Adrenal gland (tissue), 5 donors: ENCODE data around the gene PRKD3.

Source experiments
- POLR2A ChIP-seq, 2 donors: fragments of 450-650 bp; IDR thresholded peaks; one replicate each; pipeline ENCODE4 v1.6.1; 2017; ENCODE audit warnings: antibody characterized with exemption in 2 of 2, mild to moderate bottlenecking in 2 of 2, moderate library complexity in 1 of 2
- TF ChIP-seq, protein P1 (sequence below), 6 experiments: fragments of 450-650 bp in 4 of 6; fragments of 200-600 bp in 2 of 6; sonication (generic) in 1 of 6; IDR thresholded peaks; 1 replicate in 5 of 6; 2 replicates in 1 of 6; pipeline versions ENCODE4 v1.5.1 to v1.8.0; 2016 to 2021; ENCODE audit warnings: antibody characterized with exemption in 6 of 6, mild to moderate bottlenecking in 2 of 6, moderate library complexity in 1 of 6
- donor health status: DM: no; HTN: no; CAD: no.

DNA sequence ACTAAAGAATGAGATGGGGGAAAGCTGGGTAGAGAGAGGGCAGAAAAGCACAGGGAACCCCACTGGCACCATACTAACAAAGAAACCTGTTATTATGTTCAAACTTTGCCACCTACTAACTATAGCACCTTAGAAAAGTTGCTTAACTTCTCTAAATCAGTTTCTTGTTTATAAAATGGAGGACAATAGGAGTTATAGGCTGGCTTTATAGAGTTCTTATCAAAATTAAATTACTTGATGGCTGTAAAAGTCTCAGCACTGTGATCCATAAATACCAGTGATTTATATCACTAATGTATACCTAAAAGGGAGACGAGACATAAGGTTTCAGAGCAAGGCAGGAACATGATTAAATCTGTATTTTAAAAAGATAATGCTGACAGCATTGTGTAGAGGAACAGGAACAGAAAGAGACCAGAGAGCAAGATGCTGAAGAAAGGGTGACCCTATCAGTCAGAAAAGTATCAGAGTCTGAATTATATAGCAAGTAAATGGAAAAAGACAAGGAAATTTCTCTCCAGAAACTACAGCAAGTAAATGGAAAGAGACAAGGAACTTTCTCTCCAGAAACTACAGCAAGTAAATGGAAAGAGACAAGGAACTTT lies 29.1 kb downstream of the PRKD3 start:
- TF ChIP-seq, protein P1, sequence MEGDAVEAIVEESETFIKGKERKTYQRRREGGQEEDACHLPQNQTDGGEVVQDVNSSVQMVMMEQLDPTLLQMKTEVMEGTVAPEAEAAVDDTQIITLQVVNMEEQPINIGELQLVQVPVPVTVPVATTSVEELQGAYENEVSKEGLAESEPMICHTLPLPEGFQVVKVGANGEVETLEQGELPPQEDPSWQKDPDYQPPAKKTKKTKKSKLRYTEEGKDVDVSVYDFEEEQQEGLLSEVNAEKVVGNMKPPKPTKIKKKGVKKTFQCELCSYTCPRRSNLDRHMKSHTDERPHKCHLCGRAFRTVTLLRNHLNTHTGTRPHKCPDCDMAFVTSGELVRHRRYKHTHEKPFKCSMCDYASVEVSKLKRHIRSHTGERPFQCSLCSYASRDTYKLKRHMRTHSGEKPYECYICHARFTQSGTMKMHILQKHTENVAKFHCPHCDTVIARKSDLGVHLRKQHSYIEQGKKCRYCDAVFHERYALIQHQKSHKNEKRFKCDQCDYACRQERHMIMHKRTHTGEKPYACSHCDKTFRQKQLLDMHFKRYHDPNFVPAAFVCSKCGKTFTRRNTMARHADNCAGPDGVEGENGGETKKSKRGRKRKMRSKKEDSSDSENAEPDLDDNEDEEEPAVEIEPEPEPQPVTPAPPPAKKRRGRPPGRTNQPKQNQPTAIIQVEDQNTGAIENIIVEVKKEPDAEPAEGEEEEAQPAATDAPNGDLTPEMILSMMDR (IDR thresholded peaks at IDR 0.05): no peak
- no peak for TF ChIP-seq POLR2A (IDR thresholded peaks at IDR 0.05)
